SK-N-SH treated with all-trans-retinoic acid at 6 μM for 48 hours (cell line): ENCODE measurements around the gene TTC8.

Experiments
- ATAC-seq: fragments of 200-7000 bp; cut with Tn5 transposase; 3 replicates; pipeline ENCODE4 v1.9.1; 2020; ENCODE audit warnings: mild to moderate bottlenecking, moderate library complexity
- ARNTL ChIP-seq: fragments of 450-650 bp; formaldehyde crosslinking; IDR thresholded peaks from 2 replicates; pipeline ENCODE4 v1.5.0; 2020; ENCODE audit warnings: low read depth, mild to moderate bottlenecking, moderate library complexity, borderline replicate concordance
- BACH2 ChIP-seq: fragments of 250-450 bp; sonication (Bioruptor Pico); IDR thresholded peaks from 2 replicates; pipeline ENCODE4 v1.9.0; 2021; ENCODE audit warnings: mild to moderate bottlenecking, borderline replicate concordance
- CREB5 ChIP-seq: fragments of 250-450 bp; sonication (Bioruptor Pico); IDR thresholded peaks from 2 replicates; pipeline ENCODE4 v1.5.1; 2020; ENCODE audit warnings: low read depth, mild to moderate bottlenecking, moderate library complexity
- ESRRG ChIP-seq: fragments of 250-450 bp; sonication (Bioruptor Pico); IDR thresholded peaks from 2 replicates; pipeline ENCODE4 v1.6.1; 2021; ENCODE audit warnings: mild to moderate bottlenecking
- GLIS3 ChIP-seq: fragments of 250-450 bp; sonication (Bioruptor Pico); IDR thresholded peaks from 2 replicates; pipeline ENCODE4 v1.5.0; 2020; ENCODE audit warnings: mild to moderate bottlenecking, moderate library complexity
- OSR1 ChIP-seq: fragments of 250-450 bp; sonication (Bioruptor Pico); IDR thresholded peaks from 2 replicates; pipeline ENCODE4 v1.8.0; 2022; ENCODE audit warnings: moderate library complexity, mild to moderate bottlenecking, inconsistent platforms
- PPARA ChIP-seq: fragments of 250-450 bp; sonication (Bioruptor Pico); IDR thresholded peaks from 2 replicates; pipeline ENCODE4 v1.5.0; 2020; ENCODE audit warnings: mild to moderate bottlenecking, borderline replicate concordance
- SNAI2 ChIP-seq: fragments of 250-450 bp; sonication (Bioruptor Pico); IDR thresholded peaks from 2 replicates; pipeline ENCODE4 v1.5.0; 2020; ENCODE audit warnings: mild to moderate bottlenecking, moderate library complexity
- TCF4 ChIP-seq: fragments of 250-450 bp; sonication (Bioruptor Pico); IDR thresholded peaks from 2 replicates; pipeline ENCODE4 v1.8.0; 2021; ENCODE audit warnings: mild to moderate bottlenecking, moderate library complexity, borderline replicate concordance
- TOX ChIP-seq: fragments of 250-450 bp; sonication (Bioruptor Pico); IDR thresholded peaks from 2 replicates; pipeline ENCODE4 v1.8.0; 2021; ENCODE audit warnings: mild to moderate bottlenecking, moderate library complexity, borderline replicate concordance
- TSHZ2 ChIP-seq: fragments of 250-450 bp; sonication (Bioruptor Pico); IDR thresholded peaks from 2 replicates; pipeline ENCODE4 v1.5.0; 2020; ENCODE audit warnings: mild to moderate bottlenecking, moderate library complexity
- ZC3H10 ChIP-seq: fragments of 250-450 bp; sonication (Bioruptor Pico); IDR thresholded peaks from 2 replicates; pipeline ENCODE4 v1.5.1; 2021; ENCODE audit warnings: mild to moderate bottlenecking, moderate library complexity
- ZNF565 ChIP-seq: fragments of 450-650 bp; formaldehyde crosslinking; conservative IDR thresholded peaks from 2 replicates; pipeline ENCODE4 v1.5.0; 2020; ENCODE audit warnings: low read depth, mild to moderate bottlenecking, moderate library complexity
- TF ChIP-seq, protein P1 (sequence below): fragments of 250-450 bp; sonication (Bioruptor Pico); IDR thresholded peaks from 2 replicates; pipeline ENCODE4 v1.8.0; 2021; ENCODE audit warnings: low read depth, mild to moderate bottlenecking, moderate library complexity, borderline replicate concordance
- TF ChIP-seq, protein P2 (sequence below): fragments of 250-450 bp; sonication (Bioruptor Pico); IDR thresholded peaks from 2 replicates; pipeline ENCODE4 v1.8.0; 2020; ENCODE audit warnings: mild to moderate bottlenecking, moderate library complexity, borderline replicate concordance

Gene TTC8

DNA sequence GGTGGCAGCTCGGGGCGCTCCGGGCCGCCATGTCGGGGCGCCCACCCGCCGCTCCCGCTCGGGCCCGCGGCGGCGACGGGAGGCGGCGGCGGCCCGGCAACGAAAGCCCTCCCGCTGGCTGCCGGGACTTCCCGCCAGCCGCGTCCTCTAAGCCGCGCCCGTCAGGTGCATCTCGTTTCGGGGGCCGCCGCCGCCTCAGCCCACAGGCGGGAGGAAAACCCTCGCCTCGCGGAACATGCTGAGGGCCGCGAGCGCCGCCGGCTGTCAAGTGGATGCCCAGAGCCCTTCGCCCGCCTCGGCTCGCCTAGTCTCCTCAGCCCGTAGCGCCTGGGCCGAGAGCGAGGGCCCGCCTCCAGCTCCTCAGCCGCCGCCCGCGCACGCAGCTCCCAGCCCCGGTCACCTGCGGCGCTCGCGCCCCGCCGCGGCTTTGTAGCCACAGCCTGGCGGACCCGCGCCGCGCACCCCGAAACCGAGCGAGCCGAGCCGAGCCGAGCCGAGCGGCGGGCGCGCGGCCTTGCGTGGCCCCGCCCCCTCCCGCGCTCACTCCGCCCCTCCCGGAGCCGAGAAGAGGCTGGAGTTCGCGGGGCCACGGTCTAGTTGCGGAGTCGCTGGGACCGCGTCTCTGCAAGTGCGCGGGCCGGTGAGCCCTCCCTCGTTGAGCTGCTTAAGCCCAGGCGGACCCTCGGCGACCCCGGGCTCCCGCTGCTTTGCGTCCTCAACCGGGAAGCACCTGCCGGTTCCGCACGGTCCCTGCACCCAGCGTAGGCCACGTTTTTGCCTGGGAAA, 31.8 kb upstream of the TTC8 start, which contains the start of gene EML5:
Gene EML5 (minus strand): TSS at position 481 of the 786 bp plus-strand sequence. CDS start 450 bp downstream, at position 31.
- ATAC-seq, result peak; percentile 94
- TF ChIP-seq, protein P1, sequence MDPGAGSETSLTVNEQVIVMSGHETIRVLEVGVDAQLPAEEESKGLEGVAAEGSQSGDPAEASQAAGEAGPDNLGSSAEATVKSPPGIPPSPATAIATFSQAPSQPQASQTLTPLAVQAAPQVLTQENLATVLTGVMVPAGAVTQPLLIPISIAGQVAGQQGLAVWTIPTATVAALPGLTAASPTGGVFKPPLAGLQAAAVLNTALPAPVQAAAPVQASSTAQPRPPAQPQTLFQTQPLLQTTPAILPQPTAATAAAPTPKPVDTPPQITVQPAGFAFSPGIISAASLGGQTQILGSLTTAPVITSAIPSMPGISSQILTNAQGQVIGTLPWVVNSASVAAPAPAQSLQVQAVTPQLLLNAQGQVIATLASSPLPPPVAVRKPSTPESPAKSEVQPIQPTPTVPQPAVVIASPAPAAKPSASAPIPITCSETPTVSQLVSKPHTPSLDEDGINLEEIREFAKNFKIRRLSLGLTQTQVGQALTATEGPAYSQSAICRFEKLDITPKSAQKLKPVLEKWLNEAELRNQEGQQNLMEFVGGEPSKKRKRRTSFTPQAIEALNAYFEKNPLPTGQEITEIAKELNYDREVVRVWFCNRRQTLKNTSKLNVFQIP (CRISPR knock-in tag), result 0 out of 2 replicates have a peak, but pooled peaks have one; percentile 29
- TF ChIP-seq ESRRG (CRISPR knock-in tag) (0 out of 2 replicates have a peak, but pooled peaks have one; percentile 12), TSHZ2 (no peak), CREB5 (CRISPR knock-in tag) (no peak)
- TF ChIP-seq, protein P2, sequence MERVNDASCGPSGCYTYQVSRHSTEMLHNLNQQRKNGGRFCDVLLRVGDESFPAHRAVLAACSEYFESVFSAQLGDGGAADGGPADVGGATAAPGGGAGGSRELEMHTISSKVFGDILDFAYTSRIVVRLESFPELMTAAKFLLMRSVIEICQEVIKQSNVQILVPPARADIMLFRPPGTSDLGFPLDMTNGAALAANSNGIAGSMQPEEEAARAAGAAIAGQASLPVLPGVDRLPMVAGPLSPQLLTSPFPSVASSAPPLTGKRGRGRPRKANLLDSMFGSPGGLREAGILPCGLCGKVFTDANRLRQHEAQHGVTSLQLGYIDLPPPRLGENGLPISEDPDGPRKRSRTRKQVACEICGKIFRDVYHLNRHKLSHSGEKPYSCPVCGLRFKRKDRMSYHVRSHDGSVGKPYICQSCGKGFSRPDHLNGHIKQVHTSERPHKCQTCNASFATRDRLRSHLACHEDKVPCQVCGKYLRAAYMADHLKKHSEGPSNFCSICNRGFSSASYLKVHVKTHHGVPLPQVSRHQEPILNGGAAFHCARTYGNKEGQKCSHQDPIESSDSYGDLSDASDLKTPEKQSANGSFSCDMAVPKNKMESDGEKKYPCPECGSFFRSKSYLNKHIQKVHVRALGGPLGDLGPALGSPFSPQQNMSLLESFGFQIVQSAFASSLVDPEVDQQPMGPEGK, result no peak

DNA sequence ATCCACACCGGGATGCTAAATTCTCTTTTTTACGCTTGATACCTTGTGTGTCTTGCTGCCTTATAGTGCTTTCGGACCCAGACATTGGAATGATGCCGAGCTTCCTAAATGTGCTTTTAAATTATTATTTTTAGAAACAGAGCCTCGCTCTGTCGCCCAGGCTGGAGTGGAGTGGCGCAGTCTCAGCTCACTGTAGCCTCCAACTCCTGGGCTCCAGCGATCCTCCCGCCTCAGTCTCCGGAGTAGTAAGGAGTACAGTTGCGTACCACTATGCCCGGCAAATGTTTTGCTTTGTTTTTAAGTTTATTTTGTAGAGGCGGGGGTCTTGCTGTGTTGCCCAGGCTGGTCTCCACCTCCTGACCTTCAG, 31.2 kb upstream of the TTC8 start:
- no peak; the same call in 2 of the 3 replicates for ATAC-seq
- peak; percentile 40; the same call in 1 of the 2 replicates for TF ChIP-seq PPARA
- TF ChIP-seq, protein P1 (CRISPR knock-in tag), result no peak

DNA sequence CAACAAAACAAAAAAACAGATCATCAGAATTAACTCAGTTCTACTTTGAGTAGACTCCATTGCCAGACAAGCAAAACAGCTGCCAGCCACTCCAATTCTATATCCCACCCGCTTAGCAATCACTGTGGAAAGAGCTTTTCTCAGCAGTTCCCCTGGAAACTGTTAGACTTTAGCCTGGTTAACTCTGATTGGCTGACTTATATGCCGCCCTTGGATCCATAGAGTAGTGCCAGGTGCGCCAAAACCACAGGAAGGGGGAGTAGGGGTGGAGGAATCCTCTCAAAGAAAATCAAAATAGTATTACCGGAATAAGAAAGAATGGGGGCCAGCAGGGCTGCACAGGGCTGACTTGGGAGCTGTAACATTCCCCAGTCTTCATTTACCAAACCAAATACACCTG, 26.3 kb upstream of the TTC8 start:
- no peak for ATAC-seq
- TF ChIP-seq TCF4 (no peak), BACH2 (CRISPR knock-in tag) (no peak), SNAI2 (CRISPR knock-in tag) (no peak), ZNF565 (no peak), TOX (no peak)
- TF ChIP-seq, protein P2, result no peak

- no peak for ATAC-seq
- no peak for TF ChIP-seq TOX
- TF ChIP-seq, protein P2, result no peak
- TF ChIP-seq ZC3H10 (CRISPR knock-in tag), result no peak
- TF ChIP-seq ARNTL, result no peak
- no peak for TF ChIP-seq GLIS3 (CRISPR knock-in tag)
- no peak for TF ChIP-seq CREB5 (CRISPR knock-in tag)
- TF ChIP-seq SNAI2 (CRISPR knock-in tag), result no peak
- TF ChIP-seq BACH2 (CRISPR knock-in tag), result no peak
- no peak for TF ChIP-seq ESRRG (CRISPR knock-in tag)
- TF ChIP-seq OSR1 (CRISPR knock-in tag), result no peak
Measured at GRCh38 chr14:88799522-88799921, 24.9 kb upstream of the TTC8 start.
